Mesothelial cell of epicardium (in vitro differentiated cells): ENCODE results near the gene DPF3. TPM values are rescaled to one million over a fixed set of nuclear protein-coding genes. Genes with fewer than 3 reads are reported as not detected.
A peak's percentile ranks its signal among the peaks of the same experiment; 100 is the strongest.

Experiments
- DNase-seq, 2 experiments: peaks; one replicate each; pipeline ENCODE4 v3.0.0; 2021; ENCODE audit warnings: low spot score in 2 of 2; ENCODE audit not compliant: unreplicated experiment in 2 of 2
- H3K27ac Mint-ChIP-seq: 2 replicates; pipeline ENCODE4 v1.8.0; 2021; ENCODE audit warnings: mixed read lengths
- H3K27me3 Mint-ChIP-seq: 2 replicates; pipeline ENCODE4 v1.8.0; 2021; ENCODE audit warnings: low read depth, mixed read lengths
- H3K36me3 Mint-ChIP-seq: 2 replicates; pipeline ENCODE4 v1.8.0; 2021; ENCODE audit warnings: mixed read lengths
- H3K4me1 Mint-ChIP-seq: 2 replicates; pipeline ENCODE4 v1.8.0; 2021; ENCODE audit warnings: mixed read lengths
- H3K4me3 Mint-ChIP-seq: 2 replicates; pipeline ENCODE4 v1.8.0; 2021; ENCODE audit warnings: mild to moderate bottlenecking, moderate library complexity, mixed read lengths
- H3K9me3 Mint-ChIP-seq: 2 replicates; pipeline ENCODE4 v1.8.0; 2021; ENCODE audit warnings: mixed read lengths
- total RNA-seq: library from RNA; stranded (reverse); gene quantifications from 3 replicates; pipeline ENCODE4 v1.2.1, GENCODE V29; 2021
- TF ChIP-seq, protein P1 (sequence below): fragments of 200-600 bp; sonication (generic); IDR thresholded peaks from one replicate; pipeline ENCODE4 v1.5.0; 2021; ENCODE audit warnings: antibody characterized with exemption; ENCODE audit not compliant: unreplicated experiment

The DPF3 gene
- total RNA-seq, 1 donor from 2014 or later: 1.3 TPM

GRCh38 chr14:72913809-72914208 lies 19.9 kb upstream of the DPF3 start:
- no peak overlapping the region for H3K4me3 Mint-ChIP-seq

GRCh38 chr14:72909163-72909562 lies 15.3 kb upstream of the DPF3 start:
- H3K9me3 Mint-ChIP-seq: no peaks in the 10 kb centered on the region
- H3K27ac Mint-ChIP-seq: peak overlapping the region; percentile 31
- H3K36me3 Mint-ChIP-seq: no peaks in the 10 kb centered on the region
- TF ChIP-seq, protein P1, sequence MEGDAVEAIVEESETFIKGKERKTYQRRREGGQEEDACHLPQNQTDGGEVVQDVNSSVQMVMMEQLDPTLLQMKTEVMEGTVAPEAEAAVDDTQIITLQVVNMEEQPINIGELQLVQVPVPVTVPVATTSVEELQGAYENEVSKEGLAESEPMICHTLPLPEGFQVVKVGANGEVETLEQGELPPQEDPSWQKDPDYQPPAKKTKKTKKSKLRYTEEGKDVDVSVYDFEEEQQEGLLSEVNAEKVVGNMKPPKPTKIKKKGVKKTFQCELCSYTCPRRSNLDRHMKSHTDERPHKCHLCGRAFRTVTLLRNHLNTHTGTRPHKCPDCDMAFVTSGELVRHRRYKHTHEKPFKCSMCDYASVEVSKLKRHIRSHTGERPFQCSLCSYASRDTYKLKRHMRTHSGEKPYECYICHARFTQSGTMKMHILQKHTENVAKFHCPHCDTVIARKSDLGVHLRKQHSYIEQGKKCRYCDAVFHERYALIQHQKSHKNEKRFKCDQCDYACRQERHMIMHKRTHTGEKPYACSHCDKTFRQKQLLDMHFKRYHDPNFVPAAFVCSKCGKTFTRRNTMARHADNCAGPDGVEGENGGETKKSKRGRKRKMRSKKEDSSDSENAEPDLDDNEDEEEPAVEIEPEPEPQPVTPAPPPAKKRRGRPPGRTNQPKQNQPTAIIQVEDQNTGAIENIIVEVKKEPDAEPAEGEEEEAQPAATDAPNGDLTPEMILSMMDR: no peak
- no peak for DNase-seq
- H3K4me1 Mint-ChIP-seq: peaks cover 21% of the 10 kb centered on the region
- H3K4me3 Mint-ChIP-seq: no peak overlapping the region
- peaks cover 7% of the 10 kb centered on the region for H3K27me3 Mint-ChIP-seq

More at GRCh38 chr14:72913809-72914208, 19.9 kb upstream of the DPF3 start:
- Mint-ChIP-seq H3K36me3 (no peaks in the 10 kb centered on the region), H3K4me1 (peaks cover 4% of the 10 kb centered on the region), H3K27me3 (peaks cover 20% of the 10 kb centered on the region), H3K27ac (no peak overlapping the region), H3K9me3 (no peaks in the 10 kb centered on the region)
- no peak for DNase-seq
- TF ChIP-seq, protein P1: no peak

- H3K27me3 Mint-ChIP-seq: no peaks in the 10 kb centered on the region
- DNase-seq: no peak
- peak overlapping the region; percentile 47 for H3K27ac Mint-ChIP-seq
- H3K4me1 Mint-ChIP-seq: peaks cover 21% of the 10 kb centered on the region
- H3K36me3 Mint-ChIP-seq: no peaks in the 10 kb centered on the region
- H3K9me3 Mint-ChIP-seq: no peaks in the 10 kb centered on the region
- TF ChIP-seq, protein P1: no peak
- no peak overlapping the region for H3K4me3 Mint-ChIP-seq
Observed at GRCh38 chr14:72907886-72908285, 14.0 kb upstream of the DPF3 start.

DNA sequence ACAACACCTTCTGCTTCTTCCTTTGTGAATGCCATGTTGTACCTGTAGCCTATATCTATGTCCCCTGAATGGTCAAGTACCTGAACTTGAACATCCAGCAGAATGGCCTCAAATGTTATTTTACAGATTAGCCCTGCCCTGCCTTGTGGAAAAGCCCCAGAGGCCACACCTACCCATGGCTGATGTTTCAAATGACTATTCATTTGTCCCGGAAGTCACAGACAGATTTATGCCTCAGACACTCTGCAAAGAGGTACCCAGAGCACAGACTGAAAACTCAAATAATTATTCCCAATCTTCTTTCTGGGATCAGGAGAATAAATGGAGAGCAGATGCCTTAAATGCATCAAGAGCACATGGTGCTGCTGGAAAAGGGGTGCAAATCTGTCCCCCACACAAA lies 13.0 kb upstream of the DPF3 start:
- H3K4me1 Mint-ChIP-seq: peaks cover 21% of the 10 kb centered on the region
- DNase-seq: no peak
- TF ChIP-seq, protein P1: no peak
- no peaks in the 10 kb centered on the region for H3K36me3 Mint-ChIP-seq
- no peak overlapping the region for H3K27ac Mint-ChIP-seq
- no peaks in the 10 kb centered on the region for H3K9me3 Mint-ChIP-seq
- no peaks in the 10 kb centered on the region for H3K27me3 Mint-ChIP-seq
- H3K4me3 Mint-ChIP-seq: no peak overlapping the region

GRCh38 chr14:72906316-72906715 lies 12.4 kb upstream of the DPF3 start:
- H3K36me3 Mint-ChIP-seq: no peaks in the 10 kb centered on the region
- no peak for DNase-seq
- TF ChIP-seq, protein P1: no peak
- H3K4me1 Mint-ChIP-seq: peaks cover 21% of the 10 kb centered on the region
- no peaks in the 10 kb centered on the region for H3K27me3 Mint-ChIP-seq
- no peak overlapping the region for H3K27ac Mint-ChIP-seq
- no peak overlapping the region for H3K4me3 Mint-ChIP-seq
- H3K9me3 Mint-ChIP-seq: no peaks in the 10 kb centered on the region
